Right cardiac atrium (tissue), 5 donors: ENCODE results near the gene OCLN. TPM values are rescaled to one million over a fixed set of nuclear protein-coding genes. Genes with fewer than 3 reads are reported as not detected.
"Not testable (repeated sequence)": the region's sequence is repeated elsewhere in the genome, so short reads cannot be mapped to it uniquely, and the experiment has no call there.

Source experiments
- ATAC-seq, 2 donors: fragments of 200-7000 bp; cut with Tn5 transposase; one replicate each; pipeline versions ENCODE4 v1.8.0 to v1.9.1; 2020; ENCODE audit warnings: moderate library complexity in 2 of 2, mild to moderate bottlenecking in 1 of 2
- DNase-seq, 3 donors: peaks; one replicate each; pipeline ENCODE4 v3.0.0-alpha.2; 2020
- H3K27ac ChIP-seq: one replicate; pipeline ENCODE4 v1.5.1; 2013; ENCODE audit warnings: mild to moderate bottlenecking, low read length, control low read depth, moderate library complexity
- H3K27me3 ChIP-seq: one replicate; pipeline ENCODE4 v1.6.1; 2013; ENCODE audit not compliant: control insufficient read depth, insufficient read depth
- H3K4me1 ChIP-seq: one replicate; pipeline ENCODE4 v1.6.1; 2013; ENCODE audit warnings: low read length; ENCODE audit not compliant: control insufficient read depth, insufficient read depth
- H3K4me3 ChIP-seq: one replicate; pipeline ENCODE4 v1.5.1; 2013; ENCODE audit warnings: low read length, control low read depth
- H3K9me3 ChIP-seq: one replicate; pipeline ENCODE4 v1.6.1; 2013; ENCODE audit warnings: low read length; ENCODE audit not compliant: control insufficient read depth
- WGBS: extraction: QIAGEN DNeasy Blood & Tissue Kit; methylation state at CpG from one replicate; pipeline ENCODE4 v1.1.7; 2013; 5-methylcytosine and 5-hydroxymethylcytosine counted together
- intact Hi-C, 4 donors: fragments of 100-400 bp; cut with DNase I; formaldehyde crosslinking; loops; one replicate each; pipeline versions ENCODE4 v1.11.0 to v1.14.0; 2022 to 2023
- polyA plus RNA-seq: library from polyadenylated mRNA; stranded (reverse); fragments of 200-250 nt; gene quantifications from one replicate; pipeline ENCODE4 v1.2.3, GENCODE V29; 2013
- total RNA-seq, 4 donors: library from RNA; stranded (reverse); fragmentation: NEBNext Ultra II Directional; extraction: Animal tissue kit (Norgen Biotek cat#: 25700); gene quantifications; one replicate each; pipeline ENCODE4 v1.2.1, GENCODE V29; 2021
- donor health status: healthy with polysubstance abuse.
- donor health status: DM: no; HTN: yes; CAD: no.
- donor health status: DM: no; HTN: no; CAD: no.
- donor health status: DM: no; HTN: yes; CAD: no; lungs with severe emphysema.
- donor health status: DM: yes; HTN: yes; CAD: no.

The OCLN gene
- total and polyA plus RNA-seq, 5 donors = 1.0 to 2.0 (median 1.8) TPM

GRCh38 chr5:69568072-69568471, 75.5 kb downstream of the OCLN start:
- H3K27me3 ChIP-seq, intact Hi-C loops, DNase-seq, H3K4me1 ChIP-seq, H3K27ac ChIP-seq, H3K4me3 ChIP-seq, ATAC-seq, H3K9me3 ChIP-seq: not testable (repeated sequence)
- WGBS = no CpG with 5 or more reads among the region's 2 CpGs

DNA sequence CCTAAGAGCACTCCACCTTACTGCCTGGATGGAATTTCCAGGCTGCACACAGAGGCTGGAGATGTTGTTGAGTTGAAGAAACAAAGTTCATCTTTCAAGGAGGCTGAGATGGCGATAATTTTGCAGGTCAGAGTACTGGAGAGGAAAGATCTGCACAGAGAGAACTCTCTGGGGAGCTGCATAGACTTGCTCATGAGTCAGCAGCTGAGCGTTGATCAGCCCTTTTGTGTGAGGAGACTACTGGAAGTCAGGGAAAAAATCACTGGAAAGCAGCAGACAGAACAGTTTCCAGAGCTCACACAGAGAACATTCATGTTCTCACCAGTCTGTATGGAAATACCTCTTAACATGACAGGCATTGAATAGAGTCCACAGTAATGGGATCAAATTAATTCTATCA, 90.8 kb downstream of the OCLN start:
- H3K27me3 ChIP-seq, H3K27ac ChIP-seq, H3K4me1 ChIP-seq, intact Hi-C loops, H3K9me3 ChIP-seq, ATAC-seq, H3K4me3 ChIP-seq, DNase-seq: not testable (repeated sequence)
- no CpG with 5 or more reads among the region's 2 CpGs for WGBS

- H3K27me3 ChIP-seq, DNase-seq, H3K4me1 ChIP-seq, H3K27ac ChIP-seq, H3K9me3 ChIP-seq, intact Hi-C loops, H3K4me3 ChIP-seq: not testable (repeated sequence)
- WGBS = 84% methylated on average over 2 of the region's 7 CpGs
- peak; percentile 74 to 79 for ATAC-seq
Observed at GRCh38 chr5:69596114-69596840, 103.7 kb downstream of the OCLN start.

DNA sequence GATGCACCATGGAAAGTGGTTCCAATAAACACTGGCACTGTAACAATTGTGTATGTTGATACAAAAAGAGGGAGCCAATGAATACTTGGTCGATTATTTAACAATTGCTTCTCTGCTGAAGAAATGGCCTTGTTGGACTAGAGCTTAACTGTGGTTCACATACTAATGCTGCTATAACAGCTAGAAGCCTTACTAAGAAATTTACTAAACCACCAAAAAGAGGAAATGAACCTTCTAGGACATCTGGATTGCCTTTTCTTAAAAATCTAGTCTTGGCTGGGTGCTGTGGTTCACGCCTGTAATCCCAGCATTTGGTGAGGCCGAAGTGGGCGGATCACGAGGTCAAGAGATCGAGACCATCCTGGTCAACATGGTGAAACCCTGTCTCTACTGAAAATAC, 109.4 kb downstream of the OCLN start:
- H3K4me1 ChIP-seq, H3K4me3 ChIP-seq, DNase-seq, H3K27me3 ChIP-seq, H3K9me3 ChIP-seq, intact Hi-C loops, H3K27ac ChIP-seq: not testable (repeated sequence)
- peak in 1 of 2 donors; percentile 36 for ATAC-seq
- WGBS = no CpG with 5 or more reads among the region's 6 CpGs

GRCh38 chr5:69606839-69607238, 114.2 kb downstream of the OCLN start:
- intact Hi-C loops, H3K4me1 ChIP-seq: not testable (repeated sequence)
- WGBS = 81% methylated on average over 3 of the region's 6 CpGs

More at GRCh38 chr5:69606839-69607238, 114.2 kb downstream of the OCLN start:
- ATAC-seq = peak; percentile 49 to 62
- H3K27ac ChIP-seq, DNase-seq, H3K4me3 ChIP-seq, H3K9me3 ChIP-seq, H3K27me3 ChIP-seq: not testable (repeated sequence)

Other genes starting within 250 kb of the OCLN start
- gene CCDC125, start 160.0 kb upstream of the OCLN start, total RNA-seq = 1 to 10 TPM; 3.6 to 5.3 (median 4.3) TPM
- gene CCDC125, start 160.0 kb upstream of the OCLN start, polyA plus RNA-seq = 1.9 TPM
- 10 to 100 TPM; 29.4 to 38.0 (median 34.1) TPM for gene AK6, start 123.3 kb upstream of the OCLN start, total RNA-seq
- 36.7 TPM for gene AK6, start 123.3 kb upstream of the OCLN start, polyA plus RNA-seq
- gene TAF9, start 123.3 kb upstream of the OCLN start, total RNA-seq = 10 to 100 TPM; 34.9 to 53.6 (median 39.4) TPM
- 73.1 TPM for gene TAF9, start 123.3 kb upstream of the OCLN start, polyA plus RNA-seq
- 10 to 100 TPM; 14.8 to 19.1 (median 18.7) TPM for gene RAD17, start 123.0 kb upstream of the OCLN start, total RNA-seq
- gene RAD17, start 123.0 kb upstream of the OCLN start, polyA plus RNA-seq = 10.3 TPM
- gene MARVELD2, start 77.7 kb upstream of the OCLN start, total RNA-seq = 1 to 10 TPM in 3 of 4 donors, under 1 TPM in 1; 0.82 to 1.8 (median 1.4) TPM
- gene MARVELD2, start 77.7 kb upstream of the OCLN start, polyA plus RNA-seq = 0.23 TPM
- 10 to 100 TPM; 15.5 to 19.8 (median 17.2) TPM for gene GTF2H2C, start 67.4 kb downstream of the OCLN start, total RNA-seq
- 12.3 TPM for gene GTF2H2C, start 67.4 kb downstream of the OCLN start, polyA plus RNA-seq